Measurements from ENCODE around the gene TFF2.

The TFF2 gene

DNA sequence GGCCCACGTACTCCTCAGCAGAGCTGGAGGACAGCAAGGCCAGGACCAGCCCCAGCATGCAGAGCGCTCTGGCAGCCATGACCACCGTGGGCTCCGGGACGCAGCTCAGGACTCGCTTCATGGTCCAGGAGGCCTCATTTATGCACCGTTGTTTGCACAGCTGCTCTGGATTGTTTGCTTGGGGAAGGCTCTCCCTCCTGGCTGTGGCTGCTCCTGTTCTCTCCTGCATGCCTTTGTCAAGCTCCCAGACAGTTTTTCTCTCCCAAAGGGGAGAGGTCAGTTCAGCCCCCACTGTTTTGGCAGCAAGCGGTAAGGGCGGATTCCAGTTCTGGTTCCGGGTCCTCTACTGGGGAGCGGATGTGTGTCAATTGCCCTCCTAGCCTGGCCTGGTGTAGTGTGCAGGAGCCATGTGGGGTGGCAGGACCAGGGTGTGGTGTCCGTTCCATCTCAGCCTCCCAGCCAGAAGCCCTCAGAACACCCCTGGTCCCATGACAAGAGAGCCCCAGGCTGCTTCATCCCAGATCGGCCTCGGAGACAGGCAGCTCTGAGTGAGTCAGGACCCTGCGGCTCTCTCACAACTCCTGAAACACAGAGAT lies 35.4 kb downstream of the TFF2 start, which contains the start of gene TFF3:
Gene TFF3 (minus strand): TSS at position 114 of the 596 bp plus-strand sequence. CDS start 35 bp downstream, at position 79.
- TF ChIP-seq, protein P1, sequence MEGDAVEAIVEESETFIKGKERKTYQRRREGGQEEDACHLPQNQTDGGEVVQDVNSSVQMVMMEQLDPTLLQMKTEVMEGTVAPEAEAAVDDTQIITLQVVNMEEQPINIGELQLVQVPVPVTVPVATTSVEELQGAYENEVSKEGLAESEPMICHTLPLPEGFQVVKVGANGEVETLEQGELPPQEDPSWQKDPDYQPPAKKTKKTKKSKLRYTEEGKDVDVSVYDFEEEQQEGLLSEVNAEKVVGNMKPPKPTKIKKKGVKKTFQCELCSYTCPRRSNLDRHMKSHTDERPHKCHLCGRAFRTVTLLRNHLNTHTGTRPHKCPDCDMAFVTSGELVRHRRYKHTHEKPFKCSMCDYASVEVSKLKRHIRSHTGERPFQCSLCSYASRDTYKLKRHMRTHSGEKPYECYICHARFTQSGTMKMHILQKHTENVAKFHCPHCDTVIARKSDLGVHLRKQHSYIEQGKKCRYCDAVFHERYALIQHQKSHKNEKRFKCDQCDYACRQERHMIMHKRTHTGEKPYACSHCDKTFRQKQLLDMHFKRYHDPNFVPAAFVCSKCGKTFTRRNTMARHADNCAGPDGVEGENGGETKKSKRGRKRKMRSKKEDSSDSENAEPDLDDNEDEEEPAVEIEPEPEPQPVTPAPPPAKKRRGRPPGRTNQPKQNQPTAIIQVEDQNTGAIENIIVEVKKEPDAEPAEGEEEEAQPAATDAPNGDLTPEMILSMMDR (IDR thresholded peaks at IDR 0.05; ENCODE audit: borderline replicate concordance, insufficient read depth, low read depth, low read length): no peak

DNA sequence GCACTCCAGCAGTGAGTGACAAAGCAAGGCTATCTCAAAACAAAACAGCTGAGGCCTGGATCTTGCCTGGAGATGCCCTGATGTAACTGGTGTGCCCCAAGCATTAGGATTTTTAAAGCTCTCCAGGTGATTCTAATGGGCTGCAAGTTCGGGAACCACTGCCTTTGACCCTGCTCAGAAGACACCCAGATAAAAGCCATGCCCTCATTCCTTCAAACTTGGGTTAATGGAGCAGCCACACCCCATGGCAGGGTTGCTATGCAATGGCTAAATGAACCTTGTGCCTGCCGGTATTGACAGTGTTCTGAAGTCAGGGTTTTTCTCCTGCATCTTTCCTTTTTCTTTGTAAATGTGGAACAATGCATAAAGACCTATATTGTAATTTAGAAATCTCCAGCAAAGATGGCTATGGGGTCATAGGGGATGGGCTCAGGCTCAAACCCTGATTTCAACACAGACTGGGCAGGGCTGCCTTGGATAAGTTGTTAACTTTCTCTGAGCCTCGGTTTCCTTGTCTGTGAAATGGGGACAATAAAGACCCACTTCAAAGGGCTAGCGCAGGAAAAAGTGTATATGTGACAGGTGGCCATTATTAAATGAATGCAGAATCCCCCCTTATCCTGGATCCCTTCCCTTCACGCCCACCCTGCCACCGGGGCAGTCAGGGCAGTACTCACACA lies 36.0 kb downstream of the TFF2 start:
- H3K4me3 ChIP-seq (ENCODE audit: low read depth, low read length): no peak overlapping the region

More for the DNA sequence above, 35.4 kb downstream of the TFF2 start, which contains the start of gene TFF3:
- H3K4me3 ChIP-seq (ENCODE audit: low read depth, low read length): no peak within 1 kb of the TSS

DNA sequence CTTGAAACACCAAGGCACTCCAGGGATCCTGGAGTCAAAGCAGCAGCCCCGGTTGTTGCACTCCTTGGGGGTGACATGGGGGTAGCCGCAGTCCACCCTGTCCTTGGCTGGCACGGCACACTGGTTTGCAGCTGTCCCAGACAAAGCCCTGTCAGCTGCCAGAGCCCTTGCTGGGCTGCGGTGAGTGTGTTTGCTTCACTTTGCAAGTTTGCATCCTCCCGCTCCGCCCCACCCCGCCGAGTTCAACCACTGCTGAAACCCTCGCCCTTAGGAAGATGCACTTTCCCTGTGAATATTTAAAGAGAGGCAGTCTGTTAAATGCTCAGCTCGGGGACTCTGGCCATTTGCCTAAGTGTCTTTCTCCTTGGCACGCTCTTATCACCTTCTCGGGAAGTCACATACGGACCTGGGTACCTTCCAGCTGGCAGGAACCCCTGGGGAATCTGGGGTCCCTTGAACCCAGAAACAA lies 37.3 kb downstream of the TFF2 start:
- TF ChIP-seq, protein P1 (IDR thresholded peaks at IDR 0.05; ENCODE audit: borderline replicate concordance, insufficient read depth, low read depth, low read length): no peak
- no peak overlapping the region for H3K4me3 ChIP-seq (ENCODE audit: low read depth, low read length)

More for the DNA sequence above, 36.0 kb downstream of the TFF2 start:
- TF ChIP-seq, protein P1 (IDR thresholded peaks at IDR 0.05; ENCODE audit: borderline replicate concordance, insufficient read depth, low read depth, low read length): no peak

DNA sequence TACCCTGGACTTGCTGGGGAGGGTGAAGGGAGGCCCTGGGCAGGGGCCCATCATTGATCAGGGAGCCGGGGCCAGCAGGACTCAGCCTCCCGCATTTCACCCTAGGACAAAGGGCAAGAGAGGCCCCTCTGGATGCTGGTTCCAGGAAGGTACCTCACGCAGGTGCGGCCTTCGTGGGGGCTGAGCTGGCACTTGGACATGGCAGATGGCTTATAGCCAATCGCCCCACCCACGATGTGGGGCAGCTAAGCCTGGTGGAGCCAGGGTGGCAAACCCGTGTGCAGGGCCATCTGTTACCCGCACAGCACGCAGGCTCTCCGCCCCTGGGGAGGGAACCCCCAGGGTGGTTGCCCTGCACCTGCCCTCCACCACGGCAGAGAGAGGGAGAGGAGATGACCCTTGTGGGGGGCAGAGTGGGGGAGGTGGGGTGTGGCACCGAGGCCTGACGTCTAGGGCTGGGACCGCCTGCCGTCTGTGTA lies 38.1 kb downstream of the TFF2 start:
- TF ChIP-seq, protein P1 (IDR thresholded peaks at IDR 0.05; ENCODE audit: borderline replicate concordance, insufficient read depth, low read depth, low read length): no peak
- H3K4me3 ChIP-seq (ENCODE audit: low read depth, low read length): no peak overlapping the region

DNA sequence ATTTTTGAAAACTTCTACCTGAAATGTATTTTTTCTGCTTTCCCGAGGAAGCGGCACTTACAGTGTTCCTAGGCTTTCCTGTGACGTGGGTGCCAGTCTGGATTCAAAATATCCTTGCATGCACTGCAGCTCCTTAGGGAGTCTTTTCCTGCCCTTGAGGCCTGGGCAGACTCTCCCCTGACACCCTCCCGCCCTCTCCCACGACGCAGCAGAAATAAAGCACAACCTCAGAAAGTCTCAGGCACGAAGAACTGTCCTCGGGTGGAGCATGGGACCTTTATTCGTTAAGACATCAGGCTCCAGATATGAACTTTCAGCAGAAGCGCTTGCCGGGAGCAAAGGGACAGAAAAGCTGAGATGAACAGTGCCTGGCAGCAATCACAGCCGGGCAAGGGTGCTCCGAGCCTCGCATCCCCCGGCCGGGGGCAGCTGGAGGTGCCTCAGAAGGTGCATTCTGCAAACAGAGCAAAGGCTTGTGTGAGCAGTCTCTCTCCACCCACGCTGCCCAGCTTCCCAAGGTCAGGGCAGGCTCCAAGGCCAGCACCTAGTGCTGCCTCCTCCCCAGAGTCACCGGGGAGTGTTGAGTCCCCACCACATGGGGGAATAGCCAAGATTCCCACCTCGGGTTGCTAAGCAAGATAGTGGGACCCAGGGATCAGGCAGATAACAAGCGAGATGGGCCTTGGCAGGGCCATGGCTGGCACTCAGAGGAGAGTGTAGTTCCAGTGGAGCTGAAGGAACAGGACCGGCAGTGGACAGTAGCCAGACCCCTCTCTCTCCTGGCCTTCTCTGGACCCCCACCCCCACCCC lies 38.8 kb downstream of the TFF2 start:
- TF ChIP-seq, protein P1 (IDR thresholded peaks at IDR 0.05; ENCODE audit: borderline replicate concordance, insufficient read depth, low read depth, low read length): no peak
- no peak overlapping the region for H3K4me3 ChIP-seq (ENCODE audit: low read depth, low read length)

DNA sequence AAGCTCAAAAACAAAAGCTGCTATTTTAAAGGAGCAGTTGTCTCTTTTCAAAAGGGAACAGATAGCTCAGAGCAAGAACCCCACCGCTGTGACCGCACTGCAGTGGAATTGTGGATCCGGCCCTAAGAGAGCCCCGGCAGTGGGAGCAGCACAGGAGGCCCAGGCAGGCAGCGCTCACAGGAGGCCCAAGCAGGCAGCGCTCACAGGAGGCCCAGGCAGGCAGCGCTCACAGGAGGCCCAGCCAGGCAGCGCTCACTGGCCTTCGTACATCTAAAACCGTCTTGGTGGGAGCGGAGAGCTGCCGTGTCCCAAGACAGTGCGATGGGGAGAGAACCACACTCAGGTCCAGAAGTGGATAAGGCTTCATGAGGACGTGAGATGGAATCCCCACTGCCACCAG lies 39.6 kb downstream of the TFF2 start:
- no peak overlapping the region for H3K4me3 ChIP-seq (ENCODE audit: low read depth, low read length)
- TF ChIP-seq, protein P1 (IDR thresholded peaks at IDR 0.05; ENCODE audit: borderline replicate concordance, insufficient read depth, low read depth, low read length): no peak

Measured in GM12875 (cell line).